HK-2 (cell line): Measurements from ENCODE around the gene KIAA1217.

Experiments
- DNase-seq: peaks from one replicate; pipeline ENCODE4 v3.0.0-alpha.2; 2018; ENCODE audit not compliant: unreplicated experiment

The KIAA1217 gene

DNA sequence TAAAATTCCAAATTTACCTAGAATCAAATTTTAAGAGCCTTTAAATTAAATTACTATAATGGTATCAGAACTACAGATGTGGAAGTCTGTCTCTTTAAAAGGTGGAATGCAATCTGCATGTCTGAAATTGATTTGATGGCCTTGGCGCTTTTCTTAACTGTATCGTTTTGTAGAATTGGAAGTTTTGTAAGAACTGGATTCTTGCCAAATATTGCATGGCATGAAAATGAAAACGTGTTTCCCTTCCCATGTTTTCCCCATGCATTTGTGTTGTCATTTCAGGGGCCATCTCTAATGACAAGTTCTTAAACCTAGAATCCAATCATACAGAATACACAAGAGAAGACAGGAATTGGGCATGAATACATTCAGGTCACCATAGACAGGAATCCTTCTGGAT, 162.5 kb downstream of the KIAA1217 start:
- DNase-seq = no peak

GRCh38 chr10:24374134-24374915, 165.4 kb downstream of the KIAA1217 start:
- no peak for DNase-seq

DNA sequence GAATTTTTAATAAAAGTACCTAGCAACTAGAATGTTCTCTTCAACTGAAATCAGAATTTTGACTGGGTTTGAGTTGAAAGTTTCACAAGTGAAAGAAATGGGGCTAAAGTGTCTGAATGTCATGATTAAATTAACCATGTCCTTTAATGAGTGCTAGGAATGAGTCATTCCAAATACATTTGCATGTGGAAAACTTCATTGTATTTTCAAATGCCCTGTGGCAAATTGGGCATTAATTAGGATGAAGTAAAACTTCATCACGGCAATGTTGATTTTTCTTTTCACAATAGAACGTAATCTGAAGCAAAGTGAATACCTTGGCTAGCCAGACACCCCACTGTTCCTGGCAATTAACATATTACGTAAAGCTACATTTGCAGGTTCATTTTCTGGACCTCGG, 166.6 kb downstream of the KIAA1217 start:
- DNase-seq = no peak

- no peak for DNase-seq
Observed at GRCh38 chr10:24376731-24377130, 167.8 kb downstream of the KIAA1217 start.

DNA sequence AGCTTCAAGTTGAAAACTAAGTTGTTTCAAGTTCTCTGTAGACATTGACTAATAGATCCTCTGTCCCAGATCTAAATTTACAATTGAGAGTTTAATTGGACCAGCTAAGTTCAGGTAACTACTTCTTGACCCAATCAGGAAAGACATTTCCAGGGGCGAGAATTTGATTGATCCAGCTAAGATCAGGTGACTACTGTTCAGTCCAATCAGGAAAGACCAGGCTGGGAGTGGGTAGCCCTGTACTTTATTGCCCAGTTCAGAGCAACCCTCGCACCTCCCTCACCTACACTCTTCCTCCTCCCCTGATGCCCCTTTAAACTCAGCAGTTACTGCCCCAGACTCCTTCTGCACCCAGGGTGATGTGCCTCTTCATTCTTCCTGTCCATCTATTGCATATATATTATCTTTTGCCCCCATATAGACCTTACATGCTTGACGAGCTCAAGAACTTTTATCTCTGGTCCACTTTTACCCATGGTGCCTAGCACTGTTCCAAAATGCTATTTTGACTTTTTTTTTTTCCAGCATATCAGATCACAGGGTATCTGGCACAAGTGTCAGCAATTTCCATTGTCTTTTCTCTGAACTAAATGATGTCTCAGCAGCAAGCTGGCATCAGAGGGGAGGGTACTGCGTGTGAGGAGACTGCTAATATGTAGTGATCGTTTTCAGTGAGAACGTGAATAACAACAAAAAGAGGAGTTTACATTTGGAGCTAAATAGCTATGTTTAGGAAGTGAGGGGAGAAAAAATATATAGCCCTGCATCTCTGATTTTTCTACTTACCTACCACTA, 169.4 kb downstream of the KIAA1217 start:
- DNase-seq = no peak

DNA sequence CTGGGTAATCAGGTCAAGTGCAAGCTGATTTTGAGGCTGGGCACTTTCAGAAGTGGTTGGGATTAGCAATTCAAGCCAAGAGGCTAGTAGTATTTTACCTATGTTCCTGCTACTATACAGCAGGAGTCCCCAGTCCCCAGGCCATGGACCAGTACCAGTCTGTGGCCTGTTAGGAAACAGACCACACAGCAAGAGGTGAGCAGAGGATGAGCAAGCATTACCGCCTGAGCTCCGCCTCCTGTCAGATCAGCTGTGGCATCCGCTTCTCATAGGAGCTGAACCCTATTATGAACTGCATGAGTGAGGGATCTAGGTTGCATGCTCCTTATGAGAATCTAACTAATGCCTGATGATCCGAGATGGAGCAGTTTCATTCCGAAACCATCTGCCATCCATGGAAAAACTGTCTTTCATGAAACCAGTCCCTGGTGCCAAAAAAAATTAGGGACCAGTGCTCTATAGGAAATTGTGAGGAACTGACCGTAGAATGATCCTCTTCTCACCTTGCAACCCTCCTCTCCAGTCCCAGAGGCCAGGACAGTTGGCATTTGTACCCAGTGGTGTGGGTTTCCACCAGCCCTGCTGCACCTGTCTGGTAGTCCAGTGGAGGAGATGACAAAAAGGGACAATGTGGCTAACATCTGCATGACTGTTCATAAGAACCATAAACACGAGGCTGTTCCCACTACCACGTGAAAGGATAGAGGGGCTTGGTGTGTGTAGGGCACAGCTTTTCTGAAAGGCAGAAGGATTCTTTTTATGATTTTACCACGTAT, 172.5 kb downstream of the KIAA1217 start:
- no peak for DNase-seq

- no peak for DNase-seq
Observed at GRCh38 chr10:24382045-24382444, 173.1 kb downstream of the KIAA1217 start.

- no peak for DNase-seq
Observed at GRCh38 chr10:24382596-24382978, 173.6 kb downstream of the KIAA1217 start.

GRCh38 chr10:24382979-24383663, 174.2 kb downstream of the KIAA1217 start:
- no peak for DNase-seq

GRCh38 chr10:24383681-24384106, 174.8 kb downstream of the KIAA1217 start:
- peak; percentile 86 for DNase-seq

- DNase-seq = no peak
Observed at GRCh38 chr10:24384954-24385353, 176.0 kb downstream of the KIAA1217 start.

- DNase-seq = no peak
Observed at GRCh38 chr10:24385776-24386175, 176.8 kb downstream of the KIAA1217 start.

DNA sequence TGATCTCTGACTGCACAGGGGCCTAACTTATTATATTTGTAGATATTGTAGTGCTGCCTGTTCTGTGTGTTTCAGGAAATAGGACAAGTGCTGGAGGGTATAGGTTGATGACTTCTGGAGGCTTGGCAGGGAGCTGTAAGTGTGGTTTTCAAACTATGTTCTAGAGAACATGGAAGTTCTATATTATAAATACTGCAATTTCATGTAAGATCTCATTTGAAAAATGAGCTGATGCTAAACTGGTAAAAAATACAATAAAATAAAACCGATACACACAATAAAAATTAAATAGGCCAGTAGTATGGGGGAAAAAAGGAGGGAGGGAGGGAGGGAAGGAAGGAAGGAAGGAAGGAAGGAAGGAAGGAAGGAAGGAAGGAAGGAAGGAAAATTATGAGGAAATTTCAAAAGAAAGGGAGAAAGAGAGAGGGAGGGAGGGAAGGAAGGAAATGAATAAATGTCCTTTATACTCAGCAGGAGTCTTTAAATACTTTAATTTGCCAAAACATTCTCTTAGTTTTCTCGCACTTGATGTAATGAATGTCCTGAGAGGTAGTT, 181.3 kb downstream of the KIAA1217 start:
- no peak for DNase-seq

DNA sequence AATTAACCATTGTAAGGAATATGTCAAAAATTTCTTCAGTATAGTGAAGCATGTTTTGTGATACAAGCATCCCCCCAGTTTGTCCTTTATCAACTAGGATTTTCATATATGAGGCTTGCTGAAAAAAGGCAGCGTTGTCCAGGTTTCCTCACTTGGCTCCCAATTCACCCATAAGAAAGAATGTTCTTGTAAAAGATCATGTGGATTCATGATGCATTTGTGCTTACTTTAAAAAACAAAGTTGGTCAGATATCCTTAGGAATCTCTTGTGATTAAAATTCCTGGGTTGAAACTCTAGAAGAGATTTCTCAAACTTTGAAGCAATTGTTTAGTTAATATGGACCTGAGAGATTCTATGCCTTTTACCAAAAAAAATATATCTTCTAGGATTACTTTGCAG, 181.8 kb downstream of the KIAA1217 start:
- no peak for DNase-seq

DNA sequence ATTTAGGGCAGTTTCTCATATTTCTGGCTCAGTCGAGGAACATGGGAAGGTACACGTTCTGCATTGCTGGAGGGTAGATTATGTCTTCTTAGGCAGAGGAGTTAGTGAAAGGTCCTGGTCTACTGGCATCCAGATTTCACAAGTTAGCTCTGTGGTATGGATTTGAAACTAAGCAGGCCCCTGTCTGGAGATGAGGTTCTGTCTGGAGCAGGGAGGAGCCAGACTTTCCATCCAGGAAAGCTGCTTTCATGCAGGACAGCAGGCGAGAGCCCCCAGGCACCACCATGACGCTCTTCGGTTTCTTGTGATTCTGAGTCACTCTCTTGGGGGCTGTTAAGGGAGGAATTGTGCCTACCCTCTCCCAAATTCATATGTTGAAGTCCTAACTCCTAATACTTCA, 184.3 kb downstream of the KIAA1217 start:
- DNase-seq = no peak

GRCh38 chr10:24394461-24395190, 185.7 kb downstream of the KIAA1217 start:
- no peak for DNase-seq

GRCh38 chr10:24396396-24396795, 187.5 kb downstream of the KIAA1217 start:
- no peak for DNase-seq

GRCh38 chr10:24397662-24398061, 188.7 kb downstream of the KIAA1217 start:
- DNase-seq = no peak

- DNase-seq = no peak
Observed at GRCh38 chr10:24404567-24404966, 195.6 kb downstream of the KIAA1217 start.

DNA sequence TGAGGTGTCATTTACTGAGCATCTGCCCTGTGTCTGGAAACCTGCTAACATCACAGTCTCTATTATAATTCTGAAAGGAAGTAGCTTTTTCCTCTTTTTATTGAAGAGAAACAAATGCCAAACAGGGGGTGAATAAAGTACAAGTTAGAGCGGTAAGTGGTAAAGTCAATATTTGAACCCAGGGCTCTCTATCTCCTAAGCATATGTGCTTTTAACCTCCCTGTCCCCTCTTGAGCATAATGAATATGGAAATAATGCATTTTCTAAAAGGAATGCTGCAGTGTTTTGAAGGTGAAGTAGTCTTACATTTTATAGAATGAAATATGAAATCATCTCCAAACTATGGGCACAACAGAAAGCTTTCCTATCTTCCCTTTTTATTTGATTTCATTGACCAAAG, 196.7 kb downstream of the KIAA1217 start:
- DNase-seq = no peak
